K562 (cell line): ENCODE results near the gene PRKAG2. TPM values are rescaled to one million over a fixed set of nuclear protein-coding genes. Genes with fewer than 3 reads are reported as not detected.

Experiments
- ATF3 ChIP-seq, 2 experiments: fragments of 450-650 bp in 1 of 2; sonication (generic) in 1 of 2; formaldehyde crosslinking in 1 of 2; IDR thresholded peaks in 1 of 2; conservative IDR thresholded peaks in 1 of 2; 2 replicates each; pipeline versions ENCODE4 v1.6.1 to v1.8.1; 2016 to 2023; ENCODE audit warnings: mild to moderate bottlenecking in 2 of 2, moderate library complexity in 2 of 2, inconsistent platforms in 1 of 2, missing genetic modification reagents in 1 of 2
- CBX3 ChIP-seq, 2 experiments: IDR thresholded peaks; 1 replicate in 1 of 2; 2 replicates in 1 of 2; pipeline ENCODE4 v1.6.1; 2012; ENCODE audit warnings: inconsistent platforms in 2 of 2, low read length in 2 of 2, borderline replicate concordance in 1 of 2, control low read depth in 1 of 2
- EWSR1 ChIP-seq: fragments of 450-650 bp; IDR thresholded peaks from 2 replicates; pipeline ENCODE4 v1.6.1; 2018; ENCODE audit warnings: borderline replicate concordance, mild to moderate bottlenecking, low read depth, moderate library complexity; ENCODE audit not compliant: partially characterized antibody
- FOSL1 ChIP-seq: fragments of 200-800 bp; sonication (Bioruptor generic); conservative IDR thresholded peaks from 2 replicates; pipeline ENCODE4 v1.6.1; 2016; ENCODE audit warnings: missing genetic modification characterization, missing compliant biosample characterization
- FOXM1 ChIP-seq, 2 experiments: fragments of 450-650 bp in 1 of 2; sonication (generic) in 1 of 2; formaldehyde crosslinking in 1 of 2; IDR thresholded peaks; 2 replicates each; pipeline versions ENCODE4 v1.6.1 to v1.9.0; 2017 to 2022; ENCODE audit warnings: low read depth in 2 of 2, mild to moderate bottlenecking in 2 of 2, missing genetic modification reagents in 1 of 2, moderate library complexity in 1 of 2
- HBP1 ChIP-seq: fragments of 450-650 bp; formaldehyde crosslinking; IDR thresholded peaks from 2 replicates; pipeline ENCODE4 v1.4.0; 2022; ENCODE audit warnings: missing genetic modification characterization
- MBD2 ChIP-seq: sonication (generic); IDR thresholded peaks from 2 replicates; pipeline ENCODE4 v1.6.1; 2016; ENCODE audit warnings: low read depth, borderline replicate concordance
- MECOM ChIP-seq: fragments of 250-450 bp; sonication (Bioruptor Pico); IDR thresholded peaks from 2 replicates; pipeline ENCODE4 v1.8.0; 2022; ENCODE audit warnings: inconsistent platforms
- NR2C2 ChIP-seq, 2 experiments: fragments of 200-800 bp in 1 of 2; sonication (Bioruptor generic) in 1 of 2; sonication (generic) in 1 of 2; formaldehyde crosslinking in 1 of 2; IDR thresholded peaks; 2 replicates each; pipeline versions ENCODE4 v1.6.1 to v1.8.0; 2016 to 2022; ENCODE audit warnings: mild to moderate bottlenecking in 1 of 2, missing compliant biosample characterization in 1 of 2, missing genetic modification characterization in 1 of 2, missing genetic modification reagents in 1 of 2
- RAD51 ChIP-seq: fragments of 450-650 bp; IDR thresholded peaks from 2 replicates; pipeline ENCODE4 v1.7.1; 2016; ENCODE audit warnings: low read depth, mild to moderate bottlenecking, borderline replicate concordance
- RBM22 ChIP-seq: fragments of 200-400 bp; formaldehyde crosslinking; IDR thresholded peaks from 2 replicates; pipeline ENCODE4 v1.6.1; 2018; ENCODE audit warnings: low read length, low read depth; ENCODE audit not compliant: poor library complexity, severe bottlenecking
- SMC3 ChIP-seq: conservative IDR thresholded peaks from 2 replicates; pipeline ENCODE4 v1.6.1; 2011; ENCODE audit warnings: low read depth, low read length, improper control_type of control experiment; ENCODE audit not compliant: insufficient read depth
- TEAD2 ChIP-seq: fragments of 450-650 bp; IDR thresholded peaks from 2 replicates; pipeline ENCODE4 v1.6.1; 2016; ENCODE audit warnings: missing genetic modification characterization, control low read depth, missing compliant biosample characterization
- ZFX ChIP-seq: sonication (generic); formaldehyde crosslinking; IDR thresholded peaks from 2 replicates; pipeline ENCODE4 v1.8.0; 2022; ENCODE audit warnings: mild to moderate bottlenecking, missing genetic modification reagents, moderate library complexity
- ZNF175 ChIP-seq: fragments of 200-800 bp; sonication (Bioruptor generic); IDR thresholded peaks from 2 replicates; pipeline ENCODE4 v1.6.1; 2016; ENCODE audit warnings: low read depth, mild to moderate bottlenecking, missing genetic modification characterization, missing compliant biosample characterization
- polyA plus RNA-seq, 8 experiments: library from polyadenylated mRNA; depleted of rRNA in 4 of 8; stranded (reverse) in 5 of 8; unstranded in 3 of 8; fragments of >200 nt; fragmentation: Nextera tagmentation in 2 of 8; fragmentation: Illumina TruSeq in 1 of 8; extraction: Ambion mirVana in 2 of 8; extraction: Trizol in 1 of 8; gene quantifications; 2 replicates each; pipeline versions ENCODE4 v1.2.1 to v1.2.3, GENCODE V29; 2011 to 2014; ENCODE audit warnings: inconsistent platforms in 1 of 8, missing spikeins in 1 of 8
- total RNA-seq, 7 experiments: library from RNA; depleted of rRNA in 6 of 7; stranded (reverse); fragments of >200 nt in 6 of 7; fragmentation: Illumina TruSeq in 2 of 7; extraction: Trizol in 2 of 7; gene quantifications; 2 replicates each; pipeline versions ENCODE4 v1.2.1 to v1.2.3, GENCODE V29; 2011 to 2021; ENCODE audit warnings: low replicate concordance in 1 of 7
- TF ChIP-seq, protein P1 (sequence below): IDR thresholded peaks from 3 replicates; pipeline ENCODE4 v1.6.1; 2011; ENCODE audit warnings: borderline replicate concordance, mild to moderate bottlenecking; ENCODE audit not compliant: insufficient read length, insufficient read depth
- TF ChIP-seq, protein P2 (sequence below): fragments of 450-650 bp; IDR thresholded peaks from 2 replicates; pipeline ENCODE4 v1.6.1; 2016; ENCODE audit warnings: borderline replicate concordance
- TF ChIP-seq, protein P3 (sequence below): IDR thresholded peaks from 2 replicates; pipeline ENCODE4 v1.6.1; 2014; ENCODE audit warnings: antibody characterized with exemption

PRKAG2 gene
- total and polyA plus RNA-seq, 9 of the 15 experiments (the other 6 are each of a cell fraction or from before 2014, with no cell fraction given): 0.99 to 5.6 (median 3.3) TPM

DNA sequence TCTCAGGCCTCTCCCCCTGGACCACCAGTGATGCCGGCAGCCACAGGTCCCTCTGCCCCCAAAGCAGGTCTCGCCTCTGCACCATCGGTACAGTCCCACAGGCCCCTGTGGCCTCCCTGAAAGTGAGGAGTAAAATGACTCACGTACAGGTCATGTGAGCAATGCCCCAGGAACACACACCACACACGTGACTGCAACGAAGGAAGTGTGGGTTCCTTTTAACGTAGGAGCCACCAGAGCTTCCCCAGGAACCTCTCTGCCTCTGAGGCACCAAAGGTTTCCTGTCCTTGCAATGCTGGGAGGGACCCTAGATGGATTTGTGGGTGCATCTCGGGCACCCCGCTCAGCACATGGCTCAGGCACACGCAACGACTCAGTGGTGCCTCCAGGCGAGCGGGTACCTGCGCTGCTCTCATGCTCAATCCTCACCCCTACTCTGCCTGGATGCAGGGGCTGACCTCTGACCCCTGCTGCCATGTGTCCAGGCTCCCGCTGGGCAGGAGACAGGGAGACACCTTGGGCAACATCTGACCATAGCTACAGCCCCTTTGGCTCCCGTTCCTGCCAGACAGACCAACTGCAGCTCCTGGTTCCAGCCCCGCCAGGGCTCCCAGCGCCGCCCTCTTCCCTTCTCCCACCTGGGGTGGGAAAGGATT is 120.7 kb downstream of the PRKAG2 start (continued):
- TF ChIP-seq, protein P1, sequence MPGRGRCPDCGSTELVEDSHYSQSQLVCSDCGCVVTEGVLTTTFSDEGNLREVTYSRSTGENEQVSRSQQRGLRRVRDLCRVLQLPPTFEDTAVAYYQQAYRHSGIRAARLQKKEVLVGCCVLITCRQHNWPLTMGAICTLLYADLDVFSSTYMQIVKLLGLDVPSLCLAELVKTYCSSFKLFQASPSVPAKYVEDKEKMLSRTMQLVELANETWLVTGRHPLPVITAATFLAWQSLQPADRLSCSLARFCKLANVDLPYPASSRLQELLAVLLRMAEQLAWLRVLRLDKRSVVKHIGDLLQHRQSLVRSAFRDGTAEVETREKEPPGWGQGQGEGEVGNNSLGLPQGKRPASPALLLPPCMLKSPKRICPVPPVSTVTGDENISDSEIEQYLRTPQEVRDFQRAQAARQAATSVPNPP: no peak
- TF ChIP-seq TEAD2: no peak
- TF ChIP-seq, protein P2, sequence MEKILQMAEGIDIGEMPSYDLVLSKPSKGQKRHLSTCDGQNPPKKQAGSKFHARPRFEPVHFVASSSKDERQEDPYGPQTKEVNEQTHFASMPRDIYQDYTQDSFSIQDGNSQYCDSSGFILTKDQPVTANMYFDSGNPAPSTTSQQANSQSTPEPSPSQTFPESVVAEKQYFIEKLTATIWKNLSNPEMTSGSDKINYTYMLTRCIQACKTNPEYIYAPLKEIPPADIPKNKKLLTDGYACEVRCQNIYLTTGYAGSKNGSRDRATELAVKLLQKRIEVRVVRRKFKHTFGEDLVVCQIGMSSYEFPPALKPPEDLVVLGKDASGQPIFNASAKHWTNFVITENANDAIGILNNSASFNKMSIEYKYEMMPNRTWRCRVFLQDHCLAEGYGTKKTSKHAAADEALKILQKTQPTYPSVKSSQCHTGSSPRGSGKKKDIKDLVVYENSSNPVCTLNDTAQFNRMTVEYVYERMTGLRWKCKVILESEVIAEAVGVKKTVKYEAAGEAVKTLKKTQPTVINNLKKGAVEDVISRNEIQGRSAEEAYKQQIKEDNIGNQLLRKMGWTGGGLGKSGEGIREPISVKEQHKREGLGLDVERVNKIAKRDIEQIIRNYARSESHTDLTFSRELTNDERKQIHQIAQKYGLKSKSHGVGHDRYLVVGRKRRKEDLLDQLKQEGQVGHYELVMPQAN: no peak
- peak; percentile 68; the same call in 1 of the 2 replicates for TF ChIP-seq NR2C2 (CRISPR knock-in tag; IDR thresholded peaks at IDR 0.05)
- peak; percentile 76 for TF ChIP-seq NR2C2 (tag; IDR thresholded peaks at IDR 0.05)
- peak in 1 of 2 experiments; percentile 49; a peak in 1 of 3 replicates for TF ChIP-seq CBX3 (IDR thresholded peaks at IDR 0.05; ENCODE audit: borderline replicate concordance in 1 of 2, low read length in 2 of 2)
- TF ChIP-seq FOXM1 (IDR thresholded peaks at IDR 0.05; ENCODE audit: low read depth): no peak
- no peak for TF ChIP-seq FOXM1 (CRISPR knock-in tag; IDR thresholded peaks at IDR 0.05; ENCODE audit: low read depth)
- no peak for TF ChIP-seq RBM22
- TF ChIP-seq RAD51: peak; percentile 81
- TF ChIP-seq MECOM (CRISPR knock-in tag): no peak
- no peak for TF ChIP-seq ZFX (CRISPR knock-in tag)
- peak; percentile 84 for TF ChIP-seq FOSL1 (tag)
- 0 out of 2 replicates have a peak, but pooled peaks have one; percentile 16 for TF ChIP-seq ZNF175 (CRISPR knock-in tag)
- TF ChIP-seq EWSR1: no peak
- no peak for TF ChIP-seq SMC3
- no peak for TF ChIP-seq HBP1
- TF ChIP-seq MBD2: no peak
- TF ChIP-seq, protein P3, sequence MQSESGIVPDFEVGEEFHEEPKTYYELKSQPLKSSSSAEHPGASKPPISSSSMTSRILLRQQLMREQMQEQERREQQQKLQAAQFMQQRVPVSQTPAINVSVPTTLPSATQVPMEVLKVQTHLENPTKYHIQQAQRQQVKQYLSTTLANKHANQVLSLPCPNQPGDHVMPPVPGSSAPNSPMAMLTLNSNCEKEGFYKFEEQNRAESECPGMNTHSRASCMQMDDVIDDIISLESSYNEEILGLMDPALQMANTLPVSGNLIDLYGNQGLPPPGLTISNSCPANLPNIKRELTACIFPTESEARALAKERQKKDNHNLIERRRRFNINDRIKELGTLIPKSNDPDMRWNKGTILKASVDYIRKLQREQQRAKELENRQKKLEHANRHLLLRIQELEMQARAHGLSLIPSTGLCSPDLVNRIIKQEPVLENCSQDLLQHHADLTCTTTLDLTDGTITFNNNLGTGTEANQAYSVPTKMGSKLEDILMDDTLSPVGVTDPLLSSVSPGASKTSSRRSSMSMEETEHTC: 0 out of 2 replicates have a peak, but pooled peaks have one; percentile 44
- peak; percentile 38 for TF ChIP-seq ATF3 (IDR thresholded peaks at IDR 0.05)
- TF ChIP-seq ATF3 (CRISPR knock-in tag; conservative IDR thresholded peaks at IDR 0.05): no peak
